GM19238 (cell line): ENCODE measurements around the gene CYRIA.

Experiments
- DNase-seq: peaks from one replicate; pipeline ENCODE4 v3.0.0; 2011; ENCODE audit warnings: low spot score; ENCODE audit not compliant: insufficient read length

The CYRIA gene

GRCh38 chr2:16665748-16666448 lies at the start of gene CYRIA:
Gene CYRIA (minus strand): TSS chr2:16665834. CDS start chr2:16588119, 77,715 bp downstream.
- peak; percentile 23 for DNase-seq

GRCh38 chr2:16713011-16713423 lies 47.4 kb upstream of the CYRIA start:
- DNase-seq, result no peak

GRCh38 chr2:16709769-16710168 lies 44.1 kb upstream of the CYRIA start:
- DNase-seq, result no peak

GRCh38 chr2:16708173-16708572 lies 42.5 kb upstream of the CYRIA start:
- DNase-seq, result no peak

- no peak for DNase-seq
These were observed 41.5 kb upstream of the CYRIA start for GRCh38 chr2:16707014-16707623.

- no peak for DNase-seq
These were observed 35.1 kb upstream of the CYRIA start for GRCh38 chr2:16700551-16701259.

GRCh38 chr2:16693854-16694253 lies 28.2 kb upstream of the CYRIA start:
- no peak for DNase-seq

- DNase-seq, result no peak
These were observed 25.6 kb upstream of the CYRIA start for GRCh38 chr2:16691261-16691660.

- no peak for DNase-seq
These were observed 22.3 kb upstream of the CYRIA start for GRCh38 chr2:16687955-16688354.

- no peak for DNase-seq
These were observed 21.6 kb upstream of the CYRIA start for GRCh38 chr2:16687222-16687621.

- DNase-seq, result no peak
These were observed 21.0 kb upstream of the CYRIA start for GRCh38 chr2:16686641-16687040.

- no peak for DNase-seq
These were observed 19.7 kb upstream of the CYRIA start for GRCh38 chr2:16685340-16685715.

GRCh38 chr2:16684676-16685339 lies 19.2 kb upstream of the CYRIA start:
- no peak for DNase-seq

GRCh38 chr2:16683576-16683975 lies 17.9 kb upstream of the CYRIA start:
- DNase-seq, result no peak

- no peak for DNase-seq
These were observed 16.9 kb upstream of the CYRIA start for GRCh38 chr2:16682431-16683118.

- DNase-seq, result no peak
These were observed 15.1 kb upstream of the CYRIA start for GRCh38 chr2:16680781-16681180.

- DNase-seq, result no peak
These were observed 14.7 kb upstream of the CYRIA start for GRCh38 chr2:16680304-16680703.

- no peak for DNase-seq
These were observed 13.3 kb upstream of the CYRIA start for GRCh38 chr2:16678964-16679363.

- DNase-seq, result no peak
These were observed 12.2 kb upstream of the CYRIA start for GRCh38 chr2:16677875-16678274.

- no peak for DNase-seq
These were observed 10.1 kb upstream of the CYRIA start for GRCh38 chr2:16675781-16676180.

GRCh38 chr2:16674154-16674553 lies 8.5 kb upstream of the CYRIA start:
- DNase-seq, result no peak
